GM19043 (cell line): ENCODE measurements around the gene MTFR2.

ENCODE experiments used
- ATAC-seq: cut with Tn5 transposase; IDR thresholded peaks from one replicate; pipeline ENCODE4 v1.9.1; 2021; ENCODE audit warnings: low read depth; ENCODE audit not compliant: unreplicated experiment

MTFR2 gene

DNA sequence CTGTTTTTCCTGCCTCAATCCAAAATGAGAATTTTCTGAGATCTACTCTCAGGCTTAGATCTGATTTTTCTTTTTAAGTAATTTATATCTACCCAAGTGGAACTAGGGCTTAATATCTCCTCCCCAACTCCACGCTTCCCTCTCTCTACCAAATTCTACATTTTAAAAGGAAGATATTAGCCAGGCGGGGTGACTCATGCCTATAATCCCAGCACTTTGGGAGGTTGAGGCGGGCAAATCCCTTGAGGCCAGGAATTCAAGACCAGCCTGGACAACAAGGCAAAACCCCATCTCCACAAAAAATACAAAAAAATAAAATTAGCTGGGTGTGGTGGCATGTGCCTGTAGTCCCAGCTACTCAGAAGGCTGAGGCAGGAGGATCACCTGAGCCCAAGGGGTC is 61.0 kb downstream of the MTFR2 start:
- ATAC-seq: no peak

DNA sequence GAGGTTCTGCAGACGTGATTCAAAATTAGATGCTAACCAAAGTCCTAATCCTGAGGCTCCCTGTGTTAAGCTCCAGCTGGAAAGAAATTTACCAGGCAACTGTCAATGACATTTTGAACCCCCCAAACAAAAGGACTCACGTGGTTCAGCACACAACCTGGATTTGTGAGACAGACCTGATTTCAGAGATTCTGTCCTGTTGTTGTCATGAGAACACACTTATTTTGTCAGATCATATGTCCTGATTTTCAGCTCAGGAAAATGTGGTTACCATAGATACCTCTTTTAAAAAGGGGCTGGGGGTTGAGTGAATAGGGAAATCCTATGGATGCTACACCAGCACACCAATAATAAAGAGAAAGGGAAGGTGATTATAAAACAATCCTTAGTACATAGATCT is 61.6 kb downstream of the MTFR2 start:
- ATAC-seq: no peak

DNA sequence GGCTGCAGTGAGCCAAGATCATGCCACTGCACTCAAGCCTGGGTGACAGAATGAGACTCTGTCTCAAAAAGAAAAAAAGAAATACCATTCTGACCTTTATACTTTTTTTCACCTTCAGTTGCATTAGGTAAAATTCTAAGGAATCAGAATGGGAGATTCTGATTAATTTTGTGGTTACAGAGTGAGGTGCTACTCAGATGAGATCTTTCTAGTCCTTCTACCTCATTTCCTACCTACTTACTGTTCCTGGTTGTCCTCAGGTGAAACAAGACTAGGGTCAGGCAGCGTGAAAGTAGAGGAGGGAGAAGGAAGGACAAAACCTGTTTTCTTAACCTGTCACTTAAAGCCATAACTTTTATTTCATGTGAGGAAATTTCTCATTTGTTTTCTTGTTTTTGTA is 63.7 kb downstream of the MTFR2 start:
- no peak for ATAC-seq

DNA sequence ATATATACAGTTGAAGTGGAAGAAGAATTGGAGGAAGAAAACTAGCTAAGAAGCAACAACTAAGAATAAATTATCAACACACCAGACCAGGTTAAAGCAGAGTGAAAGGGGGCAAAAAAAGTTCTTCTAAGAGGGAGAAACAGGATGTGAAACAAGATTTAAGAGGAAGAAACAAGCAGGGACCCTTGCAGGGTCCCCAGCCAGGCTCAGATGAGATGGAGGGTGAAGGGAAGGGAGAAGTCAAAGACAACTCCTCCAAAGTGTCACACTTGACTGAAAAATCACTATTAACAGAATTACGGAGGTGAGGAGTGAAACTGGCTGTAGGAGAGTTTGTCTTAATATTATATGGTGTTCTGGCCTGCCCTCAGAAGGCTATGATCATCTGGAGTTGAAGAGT is 65.4 kb downstream of the MTFR2 start:
- ATAC-seq: no peak

DNA sequence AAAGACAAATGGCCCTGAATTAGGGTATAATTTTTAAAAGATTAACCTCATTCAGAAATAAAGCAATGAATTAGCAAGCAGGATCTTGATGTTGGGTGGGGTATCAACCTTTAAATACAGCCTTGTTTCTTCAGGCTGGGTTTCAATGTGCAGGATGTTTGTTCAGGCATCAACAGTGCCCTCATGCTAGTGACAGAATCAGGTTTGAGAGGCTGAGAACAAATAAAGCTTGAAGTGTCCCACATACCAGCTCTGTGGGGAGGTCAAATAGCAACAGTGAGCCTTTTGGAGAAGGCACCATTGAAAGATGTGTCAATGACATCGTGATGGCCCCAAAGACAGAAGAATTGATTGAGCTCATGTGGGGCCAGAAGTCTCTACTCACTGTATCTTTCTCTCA is 68.2 kb downstream of the MTFR2 start:
- ATAC-seq: no peak

DNA sequence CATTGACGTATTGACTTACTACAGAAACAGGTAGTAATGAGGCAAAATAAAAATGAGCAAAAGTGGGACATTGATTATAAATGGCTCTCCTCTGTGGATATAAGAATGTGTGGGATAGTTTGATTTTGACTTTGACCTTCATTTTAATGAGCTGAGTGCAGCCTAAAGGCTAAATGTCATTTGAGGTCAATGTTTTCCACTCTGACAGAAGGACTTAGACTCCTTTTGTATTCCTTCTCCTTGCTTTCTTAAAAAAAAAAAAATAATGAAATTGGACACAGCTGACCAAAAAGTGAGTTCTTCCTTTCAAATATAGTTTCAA is 68.6 kb downstream of the MTFR2 start:
- no peak for ATAC-seq
